Endothelial cell of umbilical vein (primary cell): ENCODE measurements around the gene KRTAP6-2. TPM values are rescaled to one million over a fixed set of nuclear protein-coding genes. Genes with fewer than 3 reads are reported as not detected.

ENCODE experiments used
- BruUV-seq: library from RNA; stranded (reverse); fragments of 400-500 nt; replicated peaks from 2 replicates; lab custom pipeline; 2021; lab: Mats Ljungman, UMichigan
- CTCF ChIA-PET: fragments of 300-600, 350-600 bp; sonication (Branson Sonifier 250); formaldehyde crosslinking; loops from one replicate; lab custom pipeline; 2021; ENCODE audit warnings: antibody characterized with exemption, inconsistent platforms; lab: Charles Lee
- POLR2A ChIA-PET: fragments of 300-600, 350-600 bp; sonication (Branson Sonifier 250); formaldehyde crosslinking; loops from one replicate; lab custom pipeline; 2021; ENCODE audit warnings: antibody characterized with exemption, inconsistent platforms; lab: Charles Lee
- DNase-seq: peaks from one replicate; pipeline ENCODE4 v3.0.0-alpha.2; 2011; ENCODE audit warnings: low read depth, low spot score
- FAIRE-seq: peaks from 2 replicates; lab custom pipeline; 2011; peaks lifted over from hg19 to GRCh38; lab: Jason Lieb, UNC
- H2AFZ ChIP-seq: 2 replicates; pipeline ENCODE4 v1.6.0; 2012; ENCODE audit warnings: low read depth, low read length, control low read depth, inconsistent platforms
- H3K27ac ChIP-seq: 2 replicates; pipeline ENCODE4 v1.5.1; 2011; ENCODE audit warnings: low read depth, mild to moderate bottlenecking, control low read depth, low read length, moderate library complexity; ENCODE audit not compliant: insufficient read depth
- H3K27me3 ChIP-seq, 2 experiments: 2 replicates each; pipeline versions ENCODE4 v1.6.0 to v1.6.1; 2011; ENCODE audit warnings: low read length in 2 of 2, mixed read lengths in 1 of 2; ENCODE audit not compliant: control insufficient read depth in 2 of 2, insufficient read depth in 2 of 2
- H3K36me3 ChIP-seq, 2 experiments: 2 replicates in 1 of 2; 3 replicates in 1 of 2; pipeline ENCODE4 v1.5.1; 2011; ENCODE audit warnings: low read length in 2 of 2, mild to moderate bottlenecking in 1 of 2, moderate library complexity in 1 of 2; ENCODE audit not compliant: control insufficient read depth in 2 of 2, insufficient read depth in 2 of 2; ENCODE audit errors: extremely low read depth in 1 of 2
- H3K4me1 ChIP-seq: 3 replicates; pipeline ENCODE4 v1.5.1; 2011; ENCODE audit warnings: mild to moderate bottlenecking, low read length; ENCODE audit not compliant: control insufficient read depth, insufficient read depth; ENCODE audit errors: extremely low read depth
- H3K4me2 ChIP-seq: 2 replicates; pipeline ENCODE4 v1.6.1; 2011; ENCODE audit warnings: low read length, control low read depth, mixed read lengths; ENCODE audit not compliant: insufficient read depth
- H3K4me3 ChIP-seq, 3 experiments: fragments of 200-600 bp in 1 of 3; sonication (generic), shearing (Covaris generic) in 1 of 3; replicated peaks in 1 of 3; 2 replicates each; pipeline ENCODE4 v1.5.1; 2011 to 2016; ENCODE audit warnings: control low read depth in 3 of 3, low read length in 3 of 3, mild to moderate bottlenecking in 2 of 3, inconsistent platforms in 1 of 3, low read depth in 1 of 3, moderate library complexity in 1 of 3; ENCODE audit not compliant: insufficient read depth in 1 of 3
- H3K79me2 ChIP-seq: 2 replicates; pipeline ENCODE4 v1.6.0; 2012; ENCODE audit warnings: low read length, inconsistent platforms; ENCODE audit not compliant: control insufficient read depth, insufficient read depth
- H3K9ac ChIP-seq: replicated peaks from 2 replicates; pipeline ENCODE3; 2011; ENCODE audit warnings: low read length, control low read depth; ENCODE audit not compliant: insufficient read depth; ENCODE audit errors: extremely low read depth
- H3K9me1 ChIP-seq: replicated peaks from 3 replicates; pipeline ENCODE4 v1.6.0; 2011; ENCODE audit warnings: mild to moderate bottlenecking, low read length; ENCODE audit not compliant: control insufficient read depth, insufficient read depth; ENCODE audit errors: extremely low read depth
- H3K9me3 ChIP-seq: replicated peaks from 2 replicates; pipeline ENCODE4 v1.5.1; 2012; ENCODE audit warnings: low read length, inconsistent platforms; ENCODE audit not compliant: control insufficient read depth, insufficient read depth
- H4K20me1 ChIP-seq: replicated peaks from 2 replicates; pipeline ENCODE3; 2011; ENCODE audit warnings: mild to moderate bottlenecking, low read length; ENCODE audit not compliant: control insufficient read depth, insufficient read depth; ENCODE audit errors: extremely low read depth
- EZH2 ChIP-seq: IDR thresholded peaks from 2 replicates; pipeline ENCODE4 v1.6.1; 2012; ENCODE audit warnings: borderline replicate concordance, low read depth, mild to moderate bottlenecking, moderate library complexity, low read length, inconsistent platforms; ENCODE audit not compliant: severe bottlenecking
- FOS ChIP-seq: IDR thresholded peaks from 2 replicates; pipeline ENCODE4 v1.6.1; 2011; ENCODE audit warnings: mild to moderate bottlenecking, low read length, moderate library complexity, borderline replicate concordance; ENCODE audit not compliant: insufficient read depth
- GATA2 ChIP-seq: IDR thresholded peaks from 2 replicates; pipeline ENCODE4 v1.7.0; 2011; ENCODE audit warnings: low read depth, mild to moderate bottlenecking, moderate library complexity, mixed read lengths, low read length; ENCODE audit not compliant: insufficient read length, insufficient read depth
- JUN ChIP-seq: IDR thresholded peaks from 2 replicates; pipeline ENCODE4 v1.6.1; 2011; ENCODE audit warnings: borderline replicate concordance, low read depth; ENCODE audit not compliant: insufficient read length, insufficient read depth
- MAX ChIP-seq: IDR thresholded peaks from 2 replicates; pipeline ENCODE4 v1.6.1; 2011; ENCODE audit not compliant: insufficient read depth, insufficient read length
- MYC ChIP-seq: IDR thresholded peaks from one replicate; pipeline ENCODE4 v1.6.1; 2011; ENCODE audit warnings: mild to moderate bottlenecking, low read depth, low read length
- POLR2A ChIP-seq: IDR thresholded peaks from 2 replicates; pipeline ENCODE4 v1.6.1; 2012; ENCODE audit warnings: low read depth, mild to moderate bottlenecking, control low read depth, low read length
- POLR2AphosphoS5 ChIP-seq: IDR thresholded peaks from 2 replicates; pipeline ENCODE4 v1.6.1; 2012; ENCODE audit warnings: low read depth, mild to moderate bottlenecking, control low read depth, low read length, moderate library complexity; ENCODE audit not compliant: insufficient read depth
- dilution Hi-C: fragments of 300-500 bp; cut with MboI; formaldehyde crosslinking; loops from one replicate; pipeline ENCODE4 v1.15.0; 2019; ENCODE audit warnings: low sequenced_read_pairs; ENCODE audit not compliant: extremely low pct_ligation_motif_present
- intact Hi-C: fragments of 100-400 bp; cut with micrococcal nuclease; formaldehyde crosslinking; loops from one replicate; pipeline ENCODE4 v1.10.0; 2022
- polyA plus RNA-seq, 4 experiments: library from polyadenylated mRNA; depleted of rRNA in 3 of 4; stranded (reverse) in 3 of 4; unstranded in 1 of 4; fragments of >200 nt; gene quantifications; 2 replicates each; pipeline versions ENCODE4 v1.2.1 to v1.2.3, GENCODE V29; 2011 to 2012; ENCODE audit warnings: missing spikeins in 1 of 4
- total RNA-seq: library from RNA; stranded (reverse); gene quantifications from 2 replicates; pipeline ENCODE4 v1.2.3, GENCODE V29; 2021
- TF ChIP-seq, protein P1 (sequence below), 2 donors: IDR thresholded peaks; 1 replicate in 1 of 2; 2 replicates in 1 of 2; pipeline ENCODE4 v1.5.1; 2011; ENCODE audit warnings: low read length in 2 of 2, mild to moderate bottlenecking in 2 of 2, moderate library complexity in 2 of 2, control low read depth in 1 of 2, inconsistent platforms in 1 of 2, low read depth in 1 of 2; ENCODE audit not compliant: insufficient read depth in 1 of 2; ENCODE audit errors: extremely low read depth in 1 of 2

Gene KRTAP6-2
- total and polyA plus RNA-seq, 2 donors (not counting 3 experiments of a cell fraction or from before 2014, with no cell fraction given) = not detected

DNA sequence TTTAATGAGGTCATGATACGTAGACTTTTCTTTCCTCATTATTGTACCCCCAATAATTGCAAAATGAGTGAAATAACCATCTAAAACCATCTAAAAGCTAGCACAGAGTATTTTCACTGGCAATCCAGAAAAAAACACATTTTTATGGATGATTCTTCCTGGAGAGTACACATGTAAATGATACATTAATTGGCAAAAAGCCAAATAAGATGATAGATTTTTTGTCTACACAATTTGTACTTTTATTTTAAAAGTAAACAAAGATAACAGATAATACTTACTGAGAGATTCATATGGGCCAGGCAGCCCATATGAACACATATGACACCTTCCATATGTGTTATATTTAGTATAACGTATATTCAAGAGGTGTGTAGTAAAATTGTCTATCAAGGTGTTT lies 35.1 kb downstream of the KRTAP6-2 start:
- no peaks in the 10 kb centered on the region for H4K20me1 ChIP-seq
- H3K9ac ChIP-seq = no peak overlapping the region
- CTCF ChIA-PET = no interaction called here
- no peaks in the 10 kb centered on the region for H3K36me3 ChIP-seq
- POLR2A ChIA-PET = no interaction called here
- dilution Hi-C loops = no loop called here
- H3K4me2 ChIP-seq = no peak overlapping the region
- DNase-seq = no peak
- no peak overlapping the region for H3K4me3 ChIP-seq
- no peak overlapping the region for H2AFZ ChIP-seq
- no TSS peak for BruUV-seq
- intact Hi-C loops = no loop called here
- TF ChIP-seq MAX (no peak), GATA2 (no peak), POLR2AphosphoS5 (no peak), FOS (no peak), POLR2A (no peak)
- peaks cover 4% of the 10 kb centered on the region for H3K9me3 ChIP-seq
- no peaks in the 10 kb centered on the region for H3K9me1 ChIP-seq
- H3K4me1 ChIP-seq = no peaks in the 10 kb centered on the region
- H3K27me3 ChIP-seq = no peaks in the 10 kb centered on the region
- no peaks in the 10 kb centered on the region for H3K79me2 ChIP-seq
- no peak for FAIRE-seq
- no peak overlapping the region for H3K27ac ChIP-seq

DNA sequence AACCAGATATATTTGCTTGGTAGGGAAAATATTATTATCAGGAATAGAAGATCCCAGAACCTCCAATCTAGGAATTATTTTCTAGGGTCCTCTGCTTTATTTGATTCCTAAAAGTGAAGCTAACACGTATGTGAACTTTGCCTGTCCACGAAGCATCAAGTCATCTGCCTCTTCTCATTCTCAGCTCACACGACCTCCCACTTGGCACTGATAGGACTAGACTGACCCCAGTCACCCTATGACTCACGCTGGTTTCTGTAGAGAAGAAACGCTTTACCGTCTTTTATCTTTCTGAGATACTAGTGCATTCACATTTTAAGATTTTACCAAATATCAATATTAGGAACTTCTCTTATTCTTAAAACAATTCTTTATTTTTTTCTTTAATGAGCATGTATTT lies 35.6 kb downstream of the KRTAP6-2 start:
- Histone ChIP-seq H3K9ac (no peak overlapping the region), H3K27me3 (no peaks in the 10 kb centered on the region), H3K4me1 (no peaks in the 10 kb centered on the region), H3K4me3 (no peak overlapping the region), H3K9me1 (no peaks in the 10 kb centered on the region), H4K20me1 (no peaks in the 10 kb centered on the region), H2AFZ (no peak overlapping the region), H3K79me2 (no peaks in the 10 kb centered on the region), H3K9me3 (peaks cover 4% of the 10 kb centered on the region), H3K27ac (no peak overlapping the region), H3K36me3 (no peaks in the 10 kb centered on the region), H3K4me2 (no peak overlapping the region)
- DNase-seq (no peak), FAIRE-seq (no peak)
- dilution Hi-C loops (no loop called here), intact Hi-C loops (no loop called here)
- no TSS peak for BruUV-seq
- CTCF ChIA-PET = no interaction called here
- TF ChIP-seq, protein P1, sequence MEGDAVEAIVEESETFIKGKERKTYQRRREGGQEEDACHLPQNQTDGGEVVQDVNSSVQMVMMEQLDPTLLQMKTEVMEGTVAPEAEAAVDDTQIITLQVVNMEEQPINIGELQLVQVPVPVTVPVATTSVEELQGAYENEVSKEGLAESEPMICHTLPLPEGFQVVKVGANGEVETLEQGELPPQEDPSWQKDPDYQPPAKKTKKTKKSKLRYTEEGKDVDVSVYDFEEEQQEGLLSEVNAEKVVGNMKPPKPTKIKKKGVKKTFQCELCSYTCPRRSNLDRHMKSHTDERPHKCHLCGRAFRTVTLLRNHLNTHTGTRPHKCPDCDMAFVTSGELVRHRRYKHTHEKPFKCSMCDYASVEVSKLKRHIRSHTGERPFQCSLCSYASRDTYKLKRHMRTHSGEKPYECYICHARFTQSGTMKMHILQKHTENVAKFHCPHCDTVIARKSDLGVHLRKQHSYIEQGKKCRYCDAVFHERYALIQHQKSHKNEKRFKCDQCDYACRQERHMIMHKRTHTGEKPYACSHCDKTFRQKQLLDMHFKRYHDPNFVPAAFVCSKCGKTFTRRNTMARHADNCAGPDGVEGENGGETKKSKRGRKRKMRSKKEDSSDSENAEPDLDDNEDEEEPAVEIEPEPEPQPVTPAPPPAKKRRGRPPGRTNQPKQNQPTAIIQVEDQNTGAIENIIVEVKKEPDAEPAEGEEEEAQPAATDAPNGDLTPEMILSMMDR (IDR thresholded peaks at IDR 0.05; ENCODE audit: extremely low read depth in 1 of 2, insufficient read depth in 1 of 2, low read depth in 1 of 2, low read length in 2 of 2) = no peak
- TF ChIP-seq EZH2 = no peak
- TF ChIP-seq MYC = no peak
- no peak for TF ChIP-seq JUN
- no peak for TF ChIP-seq POLR2AphosphoS5
- TF ChIP-seq GATA2 = no peak
- no peak for TF ChIP-seq FOS
- no peak for TF ChIP-seq MAX
- no peak for TF ChIP-seq POLR2A
- POLR2A ChIA-PET = no interaction called here
